Activated CD8-positive, alpha-beta T cell treated with anti-CD3 and anti-CD28 coated beads for 36 hours (primary cell): ENCODE data around the gene OTOP2. TPM values are rescaled to one million over a fixed set of nuclear protein-coding genes. Genes with fewer than 3 reads are reported as not detected.

Experiments used
- ATAC-seq: fragments of 200-7000 bp; cut with Tn5 transposase; one replicate; pipeline ENCODE4 v1.10.0; 2021; ENCODE audit warnings: mild to moderate bottlenecking, moderate library complexity
- CTCF ChIA-PET: fragments of 350-600 bp; sonication (Branson Sonifier 250); formaldehyde crosslinking; loops from one replicate; lab custom pipeline; 2021; ENCODE audit warnings: antibody characterized with exemption; lab: Charles Lee
- POLR2A ChIA-PET: fragments of 350-600 bp; sonication (Branson Sonifier 250); formaldehyde crosslinking; loops from one replicate; lab custom pipeline; 2021; ENCODE audit warnings: antibody characterized with exemption; lab: Charles Lee
- DNase-seq: peaks from one replicate; pipeline ENCODE4 v3.0.0-alpha.2; 2020
- H3K27ac Mint-ChIP-seq: one replicate; pipeline ENCODE4 v1.8.0; 2021; ENCODE audit warnings: mild to moderate bottlenecking, mixed read lengths
- H3K27me3 Mint-ChIP-seq: one replicate; pipeline ENCODE4 v1.8.0; 2021; ENCODE audit warnings: mixed read lengths
- H3K36me3 Mint-ChIP-seq: one replicate; pipeline ENCODE4 v1.8.0; 2021; ENCODE audit warnings: low read depth, mixed read lengths
- H3K4me1 Mint-ChIP-seq: one replicate; pipeline ENCODE4 v1.8.0; 2021; ENCODE audit warnings: low read depth, mixed read lengths
- H3K4me3 Mint-ChIP-seq: one replicate; pipeline ENCODE4 v1.8.0; 2021; ENCODE audit warnings: mild to moderate bottlenecking, moderate library complexity, mixed read lengths
- H3K9me3 Mint-ChIP-seq: one replicate; pipeline ENCODE4 v1.8.0; 2021; ENCODE audit warnings: mixed read lengths
- intact Hi-C: fragments of 100-400 bp; cut with micrococcal nuclease; formaldehyde crosslinking; loops from one replicate; pipeline ENCODE4 v1.10.0; 2022
- total RNA-seq, 2 experiments: library from RNA; stranded (reverse); gene quantifications; one replicate each; pipeline ENCODE4 v1.2.3, GENCODE V29; 2021
- TF ChIP-seq, protein P1 (sequence below): fragments of 200-600 bp; IDR thresholded peaks from one replicate; pipeline ENCODE4 v1.8.0; 2022; ENCODE audit warnings: antibody characterized with exemption, mild to moderate bottlenecking

The OTOP2 gene
- total RNA-seq, 2 experiments from 2014 or later = not detected

GRCh38 chr17:74918906-74919305, 5.2 kb upstream of the OTOP2 start:
- DNase-seq (no peak), ATAC-seq (no peak)
- peaks cover 5% of the 10 kb centered on the region for H3K4me1 Mint-ChIP-seq
- CTCF ChIA-PET = interaction anchor here (0.7 to 9.3 kb wide), 5 partner anchors 39 to 148 kb away, joined by 3 to 73 read pairs (median 3); no protein-coding TSS in a partner anchor
- no peaks in the 10 kb centered on the region for H3K9me3 Mint-ChIP-seq
- H3K36me3 Mint-ChIP-seq = no peaks in the 10 kb centered on the region
- TF ChIP-seq, protein P1, sequence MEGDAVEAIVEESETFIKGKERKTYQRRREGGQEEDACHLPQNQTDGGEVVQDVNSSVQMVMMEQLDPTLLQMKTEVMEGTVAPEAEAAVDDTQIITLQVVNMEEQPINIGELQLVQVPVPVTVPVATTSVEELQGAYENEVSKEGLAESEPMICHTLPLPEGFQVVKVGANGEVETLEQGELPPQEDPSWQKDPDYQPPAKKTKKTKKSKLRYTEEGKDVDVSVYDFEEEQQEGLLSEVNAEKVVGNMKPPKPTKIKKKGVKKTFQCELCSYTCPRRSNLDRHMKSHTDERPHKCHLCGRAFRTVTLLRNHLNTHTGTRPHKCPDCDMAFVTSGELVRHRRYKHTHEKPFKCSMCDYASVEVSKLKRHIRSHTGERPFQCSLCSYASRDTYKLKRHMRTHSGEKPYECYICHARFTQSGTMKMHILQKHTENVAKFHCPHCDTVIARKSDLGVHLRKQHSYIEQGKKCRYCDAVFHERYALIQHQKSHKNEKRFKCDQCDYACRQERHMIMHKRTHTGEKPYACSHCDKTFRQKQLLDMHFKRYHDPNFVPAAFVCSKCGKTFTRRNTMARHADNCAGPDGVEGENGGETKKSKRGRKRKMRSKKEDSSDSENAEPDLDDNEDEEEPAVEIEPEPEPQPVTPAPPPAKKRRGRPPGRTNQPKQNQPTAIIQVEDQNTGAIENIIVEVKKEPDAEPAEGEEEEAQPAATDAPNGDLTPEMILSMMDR = no peak
- no peak overlapping the region for H3K4me3 Mint-ChIP-seq
- POLR2A ChIA-PET = no interaction called here
- intact Hi-C loops = no loop called here
- no peak overlapping the region for H3K27ac Mint-ChIP-seq
- H3K27me3 Mint-ChIP-seq = peaks cover 23% of the 10 kb centered on the region

DNA sequence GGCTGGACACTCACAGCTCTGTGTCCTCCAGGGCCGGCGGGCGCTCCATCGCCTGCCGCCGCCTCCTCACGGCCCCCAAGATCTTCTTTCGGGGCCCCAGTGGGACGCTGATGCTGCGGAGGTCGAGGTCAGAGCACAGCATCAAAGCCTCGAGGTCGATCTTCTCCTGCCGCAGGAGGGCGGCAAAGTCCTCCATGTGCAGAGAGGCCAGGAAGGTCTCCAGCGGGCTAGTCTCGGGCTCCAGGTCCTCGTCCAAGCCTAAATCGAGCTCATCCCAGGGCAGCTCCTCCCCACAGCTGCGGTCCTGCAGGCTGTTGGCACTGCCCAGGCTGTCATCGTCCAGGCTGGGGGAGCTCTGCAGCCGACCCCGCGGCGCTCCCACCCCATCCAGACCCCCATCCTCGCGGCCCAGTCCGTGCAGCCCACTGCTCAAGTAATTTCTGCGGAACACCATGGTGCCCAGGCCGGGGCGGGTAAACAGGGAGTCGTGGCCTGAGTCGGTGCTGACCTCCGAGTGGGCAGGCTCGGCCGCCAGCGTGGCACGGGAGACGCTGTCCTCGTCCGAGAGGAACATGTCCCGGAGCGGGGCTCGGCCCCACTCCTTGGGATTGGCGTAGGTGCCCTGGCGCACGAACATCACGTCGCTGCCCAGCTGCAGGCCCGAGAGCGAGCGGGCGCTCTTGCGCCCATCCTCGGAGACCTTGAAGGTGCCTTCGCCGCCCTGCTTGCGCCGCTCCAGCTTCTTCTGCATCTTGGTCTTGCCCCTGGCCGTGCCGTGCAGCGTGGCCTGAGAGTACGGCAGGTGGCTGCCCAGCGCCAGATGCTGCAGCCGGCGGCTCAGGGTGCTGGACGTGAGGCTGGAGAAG, 4.4 kb upstream of the OTOP2 start:
- Mint-ChIP-seq H3K27ac (no peak overlapping the region), H3K27me3 (peaks cover 28% of the 10 kb centered on the region), H3K4me3 (no peak overlapping the region), H3K4me1 (peaks cover 9% of the 10 kb centered on the region), H3K36me3 (no peaks in the 10 kb centered on the region), H3K9me3 (no peaks in the 10 kb centered on the region)
- ChIA-PET POLR2A (no interaction called here), CTCF (interaction anchor here (0.6 to 9.3 kb wide), 6 partner anchors 38 to 327 kb away, joined by 3 to 73 read pairs (median 4); no protein-coding TSS in a partner anchor)
- ATAC-seq (no peak), DNase-seq (peak; percentile 32)
- TF ChIP-seq, protein P1 = no peak
- intact Hi-C loops = loop anchor here (5.0 kb wide), 1 partner anchor 38 kb away; no protein-coding TSS in a partner anchor

DNA sequence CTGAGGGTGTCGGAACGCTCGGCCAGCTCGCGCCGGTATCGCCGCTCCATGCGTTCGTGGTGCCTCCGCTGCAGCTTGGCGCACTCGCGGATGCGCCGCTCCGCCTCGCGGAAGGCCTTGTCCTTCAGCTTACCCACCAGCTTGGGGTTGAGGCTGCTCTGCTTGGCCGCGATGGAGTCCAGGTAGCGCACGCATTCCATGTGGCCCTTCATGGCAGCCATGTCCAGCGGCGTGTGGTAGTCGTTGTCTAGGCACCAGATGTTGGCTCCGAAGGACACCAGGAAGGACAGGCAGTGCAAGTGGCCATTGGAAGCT, 3.8 kb upstream of the OTOP2 start:
- Mint-ChIP-seq H3K27me3 (peaks cover 34% of the 10 kb centered on the region), H3K27ac (no peak overlapping the region), H3K36me3 (no peaks in the 10 kb centered on the region), H3K9me3 (no peaks in the 10 kb centered on the region), H3K4me1 (peaks cover 10% of the 10 kb centered on the region), H3K4me3 (no peak overlapping the region)
- TF ChIP-seq, protein P1 = no peak
- no peak for ATAC-seq
- no peak for DNase-seq
- ChIA-PET POLR2A (no interaction called here), CTCF (interaction anchor here (2.7 to 9.3 kb wide), 2 partner anchors 38 to 41 kb away, joined by 13 to 73 read pairs; no protein-coding TSS in a partner anchor)
- intact Hi-C loops = loop anchor here (5.0 kb wide), 1 partner anchor 37 kb away; no protein-coding TSS in a partner anchor

DNA sequence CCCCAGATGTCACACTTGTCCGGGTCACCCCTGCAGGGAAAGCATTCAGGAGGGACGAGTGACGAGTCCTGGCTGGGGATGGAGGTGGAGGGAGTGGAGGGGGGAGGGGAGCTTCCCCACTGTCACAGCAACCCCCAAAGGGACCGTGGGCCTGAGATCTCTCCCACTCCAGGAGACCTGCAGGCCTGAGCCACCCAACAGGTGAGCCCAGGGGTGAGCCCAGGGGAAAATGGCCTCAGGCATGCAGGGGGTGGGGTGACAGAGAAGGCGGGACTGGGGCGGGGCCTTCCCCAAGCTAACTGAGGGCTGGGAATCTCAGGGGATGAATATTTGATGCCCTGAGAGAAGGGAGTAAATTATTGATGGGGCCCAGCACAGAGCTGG, 3.4 kb upstream of the OTOP2 start:
- no peak overlapping the region for H3K4me3 Mint-ChIP-seq
- ATAC-seq (no peak), DNase-seq (no peak)
- TF ChIP-seq, protein P1 = no peak
- ChIA-PET CTCF (interaction anchor here (2.7 to 9.3 kb wide), 3 partner anchors 37 to 41 kb away, joined by 13 to 73 read pairs (median 50); no protein-coding TSS in a partner anchor), POLR2A (no interaction called here)
- intact Hi-C loops = loop anchor here (5.0 kb wide), 1 partner anchor 37 kb away; no protein-coding TSS in a partner anchor
- no peaks in the 10 kb centered on the region for H3K9me3 Mint-ChIP-seq
- H3K36me3 Mint-ChIP-seq = no peaks in the 10 kb centered on the region
- peaks cover 37% of the 10 kb centered on the region for H3K27me3 Mint-ChIP-seq
- no peak overlapping the region for H3K27ac Mint-ChIP-seq
- H3K4me1 Mint-ChIP-seq = peaks cover 10% of the 10 kb centered on the region
